Measurements from ENCODE around the gene AIFM3.

The AIFM3 gene

GRCh38 chr22:20979940-20980453 lies 12.9 kb downstream of the AIFM3 start:
- no peak for TF ChIP-seq TCF12 (IDR thresholded peaks at IDR 0.05; ENCODE audit: low read depth)
- TF ChIP-seq REST (IDR thresholded peaks at IDR 0.05; ENCODE audit: low read depth): no peak
- no peak for TF ChIP-seq USF1 (IDR thresholded peaks at IDR 0.05)
- TF ChIP-seq TEAD4 (IDR thresholded peaks at IDR 0.05): no peak
- TF ChIP-seq CEBPB (IDR thresholded peaks at IDR 0.05): no peak
- no peak for TF ChIP-seq NFIC (IDR thresholded peaks at IDR 0.05)
- no peak for TF ChIP-seq ZBTB7A (IDR thresholded peaks at IDR 0.05; ENCODE audit: low read depth)
- no peak for TF ChIP-seq EGR1 (IDR thresholded peaks at IDR 0.05)
- no peak for TF ChIP-seq EP300 (IDR thresholded peaks at IDR 0.05; ENCODE audit: borderline replicate concordance)
- no peak for TF ChIP-seq MAX (IDR thresholded peaks at IDR 0.05)
- no peak for TF ChIP-seq RAD21 (IDR thresholded peaks at IDR 0.05; ENCODE audit: low read depth)
- TF ChIP-seq TAF1 (IDR thresholded peaks at IDR 0.05; ENCODE audit: low read depth): no peak
- no peak for TF ChIP-seq YY1 (IDR thresholded peaks at IDR 0.05; ENCODE audit: low read depth)
- TF ChIP-seq CREB1 (IDR thresholded peaks at IDR 0.05; ENCODE audit: low read depth): no peak
- no peak for TF ChIP-seq FOXM1 (IDR thresholded peaks at IDR 0.05; ENCODE audit: borderline replicate concordance, low read depth)

DNA sequence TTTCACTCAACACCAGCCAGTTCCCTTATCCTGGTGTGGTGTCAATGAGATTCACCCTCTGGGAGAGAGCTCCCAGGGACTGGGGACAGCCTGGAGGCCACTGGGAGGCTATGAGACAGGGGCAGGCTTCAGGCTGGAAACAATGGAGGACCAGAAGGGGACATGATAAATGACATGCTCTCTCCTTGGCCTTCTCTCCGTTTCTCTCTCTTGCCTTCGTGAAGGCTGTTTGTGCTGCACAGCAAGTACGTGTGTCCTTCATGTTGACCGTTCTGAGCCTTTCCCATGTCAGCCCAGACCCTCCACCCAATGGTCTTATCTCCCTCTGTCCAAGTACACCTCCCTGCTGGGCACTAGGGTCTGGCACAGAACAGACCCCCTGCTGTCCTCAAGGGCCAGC lies 13.5 kb downstream of the AIFM3 start:
- TF ChIP-seq CEBPB (IDR thresholded peaks at IDR 0.05) (no peak), TCF12 (IDR thresholded peaks at IDR 0.05; ENCODE audit: low read depth) (no peak), EGR1 (IDR thresholded peaks at IDR 0.05) (no peak), REST (IDR thresholded peaks at IDR 0.05; ENCODE audit: low read depth) (no peak), YY1 (IDR thresholded peaks at IDR 0.05; ENCODE audit: low read depth) (no peak), ZBTB7A (IDR thresholded peaks at IDR 0.05; ENCODE audit: low read depth) (no peak), USF1 (IDR thresholded peaks at IDR 0.05) (no peak), FOXM1 (IDR thresholded peaks at IDR 0.05; ENCODE audit: borderline replicate concordance, low read depth) (no peak), CREB1 (IDR thresholded peaks at IDR 0.05; ENCODE audit: low read depth) (no peak), TEAD4 (IDR thresholded peaks at IDR 0.05) (no peak), TAF1 (IDR thresholded peaks at IDR 0.05; ENCODE audit: low read depth) (no peak), RAD21 (IDR thresholded peaks at IDR 0.05; ENCODE audit: low read depth) (no peak), MAX (IDR thresholded peaks at IDR 0.05) (no peak), EP300 (IDR thresholded peaks at IDR 0.05; ENCODE audit: borderline replicate concordance) (no peak), NFIC (IDR thresholded peaks at IDR 0.05) (no peak)

GRCh38 chr22:20980938-20981722 lies 14.1 kb downstream of the AIFM3 start:
- no peak for TF ChIP-seq ZBTB7A (IDR thresholded peaks at IDR 0.05; ENCODE audit: low read depth)
- TF ChIP-seq EGR1 (IDR thresholded peaks at IDR 0.05): no peak

DNA sequence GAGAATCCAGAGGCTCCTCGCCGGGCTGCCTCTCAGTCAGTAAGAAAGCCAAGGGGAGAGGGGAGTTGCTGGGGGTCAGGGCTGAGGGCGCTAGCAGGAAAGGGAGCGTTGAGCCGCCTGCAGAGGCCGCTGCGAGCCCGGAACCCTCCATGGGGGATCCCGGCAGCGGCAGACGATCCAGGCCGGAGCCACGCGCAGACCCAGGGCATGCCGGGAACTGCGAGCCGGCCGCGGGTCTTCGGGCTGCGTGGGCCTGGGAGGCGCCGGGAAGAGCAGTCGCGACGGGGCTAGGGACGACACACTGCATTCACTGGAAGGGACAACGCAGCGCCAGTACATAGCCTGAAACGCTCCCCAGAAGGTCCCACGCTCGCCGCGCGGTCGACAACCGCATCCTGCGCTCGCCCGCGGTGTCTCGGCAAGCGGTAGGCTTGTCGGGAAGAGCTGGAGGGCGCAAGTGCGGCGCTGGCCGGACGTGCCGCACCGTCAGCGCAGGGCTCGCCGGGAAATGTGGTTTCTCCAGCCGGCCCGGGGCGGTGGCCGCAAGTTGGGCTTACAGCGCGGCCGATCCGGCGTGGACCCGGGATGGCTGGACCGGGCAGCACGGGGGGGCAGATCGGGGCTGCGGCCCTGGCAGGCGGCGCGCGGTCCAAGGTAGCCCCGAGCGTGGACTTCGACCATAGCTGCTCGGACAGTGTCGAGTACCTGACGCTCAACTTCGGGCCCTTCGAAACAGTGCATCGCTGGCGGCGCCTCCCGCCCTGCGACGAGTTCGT lies 14.9 kb downstream of the AIFM3 start, which contains the start of gene LZTR1:
TSS of gene LZTR1 (plus strand) at position 511 of the 776 bp plus-strand sequence. CDS start at position 586, 75 bp downstream.
- TF ChIP-seq USF1 (IDR thresholded peaks at IDR 0.05) (no peak), NFIC (IDR thresholded peaks at IDR 0.05) (no peak), FOXM1 (IDR thresholded peaks at IDR 0.05; ENCODE audit: borderline replicate concordance, low read depth) (no peak; the same call in 1 of the 2 replicates), YY1 (IDR thresholded peaks at IDR 0.05; ENCODE audit: low read depth) (peak; percentile 42; the same call in 1 of the 2 replicates), EGR1 (IDR thresholded peaks at IDR 0.05) (peak; percentile 43; the same call in 1 of the 2 replicates), TEAD4 (IDR thresholded peaks at IDR 0.05) (no peak), CEBPB (IDR thresholded peaks at IDR 0.05) (no peak), ZBTB7A (IDR thresholded peaks at IDR 0.05; ENCODE audit: low read depth) (no peak; the same call in 1 of the 2 replicates), RAD21 (IDR thresholded peaks at IDR 0.05; ENCODE audit: low read depth) (0 out of 2 replicates have a peak, but pooled peaks have one; percentile 18), EP300 (IDR thresholded peaks at IDR 0.05; ENCODE audit: borderline replicate concordance) (peak; percentile 23; the same call in 1 of the 2 replicates), MAX (IDR thresholded peaks at IDR 0.05) (peak; percentile 89), CREB1 (IDR thresholded peaks at IDR 0.05; ENCODE audit: low read depth) (no peak), REST (IDR thresholded peaks at IDR 0.05; ENCODE audit: low read depth) (no peak), TCF12 (IDR thresholded peaks at IDR 0.05; ENCODE audit: low read depth) (peak; percentile 72), TAF1 (IDR thresholded peaks at IDR 0.05; ENCODE audit: low read depth) (peak; percentile 95)

Measured in Ishikawa (cell line).